ENCODE data around the gene SH3RF3.

SH3RF3 gene

DNA sequence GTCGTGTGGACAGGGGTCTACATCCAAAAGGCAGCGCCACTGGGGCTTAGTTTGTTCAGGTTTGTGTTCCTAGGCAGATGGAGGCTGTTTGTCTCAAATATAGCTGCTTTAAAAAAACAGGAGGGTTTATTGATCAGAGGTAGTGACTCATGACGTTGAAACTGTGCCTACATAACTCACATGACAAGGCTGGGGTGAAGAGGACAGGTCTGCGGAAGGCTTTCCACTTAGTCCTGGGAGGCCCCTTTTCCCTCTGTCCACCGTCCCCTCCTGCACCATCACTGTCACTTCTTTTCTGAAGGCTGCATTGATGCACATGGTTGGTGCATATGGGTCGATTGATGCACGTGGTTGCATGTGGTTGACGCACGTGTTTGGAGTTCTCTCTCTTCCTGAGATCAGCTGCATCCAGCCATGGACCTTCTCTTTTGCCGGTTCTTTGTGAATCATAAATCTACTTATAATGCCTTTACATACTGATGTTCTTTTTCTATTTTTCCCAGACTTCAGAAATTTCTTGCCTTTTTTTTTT lies 10.9 kb downstream of the SH3RF3 start:
- DNase-seq, result no peak

- no peak for DNase-seq
These were observed 12.1 kb downstream of the SH3RF3 start for GRCh38 chr2:109141006-109141600.

DNA sequence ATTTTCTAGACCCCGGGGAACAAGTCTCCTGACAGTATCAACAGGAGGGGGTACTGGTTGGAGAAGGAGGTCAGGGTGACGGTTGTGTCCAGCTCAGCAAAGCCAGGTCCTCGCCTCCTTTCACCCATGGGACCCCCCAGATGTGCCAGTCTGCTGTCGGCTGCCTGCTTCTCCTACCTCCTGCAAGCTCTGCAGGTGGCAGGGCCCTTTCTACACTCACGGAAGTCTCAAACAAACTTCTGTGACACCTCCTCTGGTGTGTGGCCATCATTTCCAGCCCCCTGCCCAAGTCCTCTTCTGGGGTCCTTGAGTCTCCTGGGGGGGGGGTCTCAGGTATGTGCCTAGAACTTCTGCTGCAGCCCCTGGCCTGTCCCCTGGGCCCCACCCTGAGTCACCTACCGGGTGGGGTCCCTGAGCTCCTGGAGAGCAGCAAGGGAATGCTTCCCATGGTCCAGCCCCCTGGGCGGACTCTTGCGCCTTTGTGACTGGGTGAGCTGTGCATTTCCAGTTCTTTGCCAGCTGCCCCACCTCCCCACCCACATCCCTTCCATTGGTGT lies 12.8 kb downstream of the SH3RF3 start:
- DNase-seq, result no peak

DNA sequence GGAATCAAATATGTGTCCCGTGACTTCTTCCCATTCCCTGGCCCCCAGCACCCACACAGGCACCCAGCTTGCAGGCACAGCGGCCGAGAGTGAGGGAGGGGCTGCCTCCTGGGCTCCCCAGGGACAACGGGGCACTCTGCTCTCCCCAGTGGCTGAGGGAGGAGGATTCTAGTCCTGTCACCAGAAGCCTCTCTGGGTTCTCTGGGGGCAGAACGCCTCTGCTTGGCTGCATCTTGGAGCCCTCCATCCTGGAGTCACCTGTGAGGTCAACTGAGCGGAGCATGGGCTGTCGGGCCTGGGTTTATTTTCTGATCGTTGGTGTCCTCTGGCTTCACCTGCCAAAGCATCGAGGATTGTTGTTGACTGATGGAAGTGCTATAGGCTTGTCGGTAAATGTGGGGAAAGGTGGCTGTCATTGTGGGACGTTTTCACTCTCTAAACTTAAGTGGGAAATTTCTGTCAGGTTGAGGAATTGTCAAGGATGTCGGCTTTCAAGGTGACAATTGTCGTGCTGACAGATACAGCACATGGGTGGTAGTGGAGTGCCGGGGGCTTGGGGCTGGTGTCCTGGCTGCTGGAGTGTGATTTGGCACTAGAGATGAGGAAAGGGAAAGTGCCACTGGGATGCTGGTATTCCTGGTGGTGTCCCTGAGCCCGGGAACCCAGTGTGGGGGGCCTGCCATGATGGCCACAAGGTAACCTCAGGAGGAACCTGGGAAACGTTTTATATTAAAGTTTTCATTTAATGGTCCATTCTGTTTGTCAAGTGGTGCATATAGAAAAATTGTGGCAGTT lies 13.6 kb downstream of the SH3RF3 start:
- no peak for DNase-seq

GRCh38 chr2:109143214-109144187 lies 14.5 kb downstream of the SH3RF3 start:
- DNase-seq, result no peak

DNA sequence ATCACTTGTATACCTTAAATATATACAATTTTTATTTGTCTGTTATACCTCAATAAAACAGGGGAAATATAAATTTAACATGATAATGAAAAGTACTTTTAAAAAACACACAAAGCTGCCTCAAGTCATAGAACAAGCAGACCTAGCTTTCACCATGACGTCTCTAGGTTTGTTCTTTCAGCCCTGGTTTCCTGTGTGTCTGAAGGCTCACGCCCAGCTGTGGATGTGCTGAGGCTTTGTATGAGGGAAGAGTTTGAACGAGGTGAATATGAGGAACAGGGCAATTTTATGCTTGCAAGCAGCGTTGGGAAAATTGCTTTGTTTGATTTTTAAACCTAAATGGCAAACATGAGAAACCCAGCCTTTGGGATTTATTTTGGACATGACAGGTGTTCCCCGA lies 15.3 kb downstream of the SH3RF3 start:
- DNase-seq, result no peak

GRCh38 chr2:109144721-109145120 lies 15.7 kb downstream of the SH3RF3 start:
- no peak for DNase-seq

DNA sequence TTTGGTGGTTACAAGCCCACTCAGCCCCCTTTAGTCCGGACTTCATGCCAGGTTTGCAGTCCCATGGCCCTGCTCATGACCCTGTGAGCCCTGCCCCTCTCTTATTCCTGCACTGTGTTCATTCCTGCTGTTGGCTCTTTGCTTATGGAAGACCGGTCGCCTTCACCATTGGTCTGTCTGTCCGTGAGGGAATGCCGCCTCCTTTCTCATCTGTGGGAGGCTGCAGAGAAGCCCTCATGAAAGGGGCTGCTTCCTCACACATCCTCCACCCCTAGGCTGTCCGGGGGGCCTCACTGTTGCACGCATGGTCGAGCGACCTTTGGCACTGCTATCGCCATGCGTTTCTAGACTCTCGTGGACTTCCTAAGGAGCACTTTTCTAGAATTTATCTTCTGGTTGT lies 16.3 kb downstream of the SH3RF3 start:
- DNase-seq, result no peak

GRCh38 chr2:109147405-109147804 lies 18.4 kb downstream of the SH3RF3 start:
- DNase-seq, result no peak

DNA sequence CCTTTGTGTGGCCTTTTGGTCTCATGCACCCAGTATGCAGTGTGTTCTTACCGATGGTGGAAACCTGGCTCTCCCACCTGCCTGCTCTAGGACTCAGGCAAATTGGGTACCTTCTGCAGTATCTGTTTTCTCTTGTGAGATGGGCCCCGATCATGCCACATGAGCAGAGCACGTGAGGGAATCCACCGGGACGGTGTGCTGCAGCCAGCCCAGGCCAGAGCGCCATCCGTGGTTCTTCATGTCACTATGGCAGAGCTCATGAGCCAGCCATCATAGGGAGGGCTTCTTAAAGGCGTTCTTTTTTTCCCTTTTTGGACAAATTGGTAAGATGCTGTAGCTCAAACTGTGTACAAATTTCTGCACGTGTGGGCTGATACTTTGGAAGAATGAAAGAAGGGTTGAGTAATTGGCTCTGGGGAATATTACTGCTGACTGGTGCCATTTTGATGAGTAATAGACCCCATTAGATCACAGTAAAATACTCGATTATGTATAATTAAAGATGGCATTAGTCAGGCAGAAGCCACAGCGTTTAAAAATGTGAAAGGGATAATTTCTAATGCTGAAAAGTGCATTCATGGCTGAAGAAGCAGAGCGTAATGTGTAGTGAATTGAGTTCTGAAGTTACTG lies 19.2 kb downstream of the SH3RF3 start:
- no peak for DNase-seq

DNA sequence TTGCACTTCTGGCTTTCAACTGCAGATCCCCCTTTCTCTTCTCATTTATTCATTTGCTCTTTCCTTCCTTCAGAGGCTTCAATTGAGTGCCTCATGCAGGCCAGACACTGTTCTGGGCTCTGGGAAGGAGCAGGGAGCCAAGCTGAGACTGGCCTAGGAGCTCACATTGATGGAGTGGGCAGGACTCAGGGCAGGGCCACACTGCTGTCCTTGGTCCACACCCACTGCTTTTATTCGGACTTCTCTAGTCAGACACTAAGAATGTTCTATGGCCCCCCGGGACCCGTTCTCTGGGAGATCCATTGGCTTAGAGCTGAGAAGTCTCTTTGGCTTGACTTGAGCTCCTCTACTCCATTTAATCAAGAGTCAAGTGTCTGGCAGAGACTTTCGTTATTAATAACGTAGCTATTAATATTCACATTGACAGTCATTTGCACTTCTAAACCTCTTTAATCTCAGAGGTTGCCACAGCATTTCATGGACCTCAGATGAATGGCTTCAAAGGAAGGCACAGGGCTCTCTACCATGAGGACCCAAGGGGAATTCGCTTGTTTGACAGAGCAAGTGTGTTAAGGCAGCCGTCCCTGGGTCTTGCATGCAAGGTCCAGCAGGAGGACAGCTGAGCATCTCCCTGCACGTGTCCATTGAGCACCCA lies 20.1 kb downstream of the SH3RF3 start:
- DNase-seq, result no peak

DNA sequence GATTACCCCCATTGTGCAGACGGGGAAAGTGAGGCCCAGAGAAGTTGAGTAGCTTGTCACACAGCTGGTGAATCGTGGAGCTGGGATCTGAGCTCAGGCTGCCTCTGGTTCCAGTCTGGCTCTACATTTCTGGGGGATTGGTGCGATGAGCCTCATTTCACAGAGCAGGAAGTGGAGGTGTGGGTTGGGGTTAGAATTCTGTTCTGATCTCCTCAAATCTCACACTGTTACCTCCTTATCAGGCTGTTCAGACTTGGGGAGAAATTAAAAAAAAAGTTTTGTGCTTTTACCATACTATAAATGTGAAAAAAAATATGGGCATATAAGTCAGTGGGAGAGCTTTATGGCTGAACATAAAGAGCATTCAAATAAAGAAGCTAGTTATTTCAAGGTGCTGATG lies 21.6 kb downstream of the SH3RF3 start:
- no peak for DNase-seq

DNA sequence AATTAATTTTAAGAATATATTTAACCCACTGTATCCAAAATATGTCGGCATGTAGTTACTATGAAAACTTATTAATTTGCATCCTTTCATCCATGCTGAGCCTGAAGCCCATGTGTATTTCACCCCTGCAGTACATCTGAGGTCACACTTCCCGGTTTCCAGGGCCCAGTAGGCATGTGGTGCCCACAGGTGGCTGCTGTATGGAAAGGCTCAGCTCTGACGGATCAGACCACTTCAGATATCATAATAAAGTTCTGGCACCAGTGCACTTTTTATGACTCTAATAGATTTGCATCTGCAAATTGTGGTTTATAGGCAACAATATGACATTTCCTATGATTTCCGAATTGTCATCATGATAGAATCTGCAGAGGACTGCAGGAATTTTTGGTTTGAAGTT lies 22.5 kb downstream of the SH3RF3 start:
- no peak for DNase-seq

GRCh38 chr2:109153005-109153784 lies 24.2 kb downstream of the SH3RF3 start:
- no peak for DNase-seq

GRCh38 chr2:109153807-109154206 lies 24.8 kb downstream of the SH3RF3 start:
- DNase-seq, result no peak

GRCh38 chr2:109154226-109154625 lies 25.2 kb downstream of the SH3RF3 start:
- DNase-seq, result no peak

- no peak for DNase-seq
These were observed 26.8 kb downstream of the SH3RF3 start for GRCh38 chr2:109155553-109156451.

DNA sequence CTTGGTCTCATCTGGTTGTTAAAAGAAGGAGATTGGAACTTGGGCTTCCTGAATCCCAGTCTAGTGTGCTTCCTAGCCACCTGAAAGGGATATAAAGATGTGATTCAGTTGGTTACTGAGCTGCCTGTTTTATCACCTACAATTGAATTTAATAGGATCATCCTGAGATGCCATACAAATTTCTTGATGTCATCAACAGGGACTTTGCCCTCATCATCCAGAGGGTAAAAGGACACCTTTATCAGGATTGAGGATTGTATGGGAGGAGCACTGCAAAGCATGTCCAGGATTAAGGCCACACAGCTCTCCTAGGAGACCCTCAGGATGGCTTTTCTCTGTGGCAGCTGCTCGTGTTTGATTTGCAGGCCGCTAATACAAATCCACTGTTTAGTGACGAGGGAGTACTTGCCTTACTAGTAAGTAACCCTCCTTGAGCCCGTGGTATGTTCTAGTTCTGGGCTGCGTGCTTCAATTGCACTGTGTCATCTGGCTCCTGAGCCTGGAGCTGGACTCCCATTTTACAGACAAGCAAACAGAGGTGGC lies 28.6 kb downstream of the SH3RF3 start:
- DNase-seq, result no peak

DNA sequence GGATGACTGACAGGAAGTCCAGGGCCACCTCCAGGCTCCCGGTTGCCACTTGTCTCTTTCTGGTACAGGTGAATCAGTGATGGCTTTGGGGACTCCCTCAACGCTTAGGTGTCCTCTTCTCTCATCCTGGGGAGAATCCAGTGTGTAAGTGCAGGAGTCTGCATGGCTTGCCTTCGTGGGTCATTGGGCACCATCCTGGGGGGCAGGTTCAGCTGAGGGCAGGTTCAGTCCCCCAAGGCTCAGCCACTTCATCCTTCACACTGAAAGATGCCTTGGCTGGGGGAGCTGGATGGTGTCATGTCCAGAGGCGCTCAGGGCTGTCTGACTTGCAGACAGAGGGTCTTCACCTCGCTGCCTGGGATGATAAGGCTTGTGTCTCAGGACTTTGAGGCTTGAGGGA lies 29.2 kb downstream of the SH3RF3 start:
- no peak for DNase-seq

GRCh38 chr2:109159096-109159495 lies 30.1 kb downstream of the SH3RF3 start:
- no peak for DNase-seq

Measured in effector CD8-positive, alpha-beta T cell (primary cell).